ENCODE data around the gene RNH1. TPM values are rescaled to one million over a fixed set of nuclear protein-coding genes. Genes with fewer than 3 reads are reported as not detected.

RNH1 gene
- total RNA-seq, 1 experiment from 2014 or later, result 345 TPM

- BruUV-seq (replicated peaks), result no TSS peak
- DNase-seq (ENCODE audit: low read depth, low spot score), result no peak
- H3K36me3 ChIP-seq (ENCODE audit: control insufficient read depth, insufficient read depth, low read length), result no peaks in the 10 kb centered on the region
- in situ Hi-C loops (cut with HindIII; ENCODE audit: low pct_unique_long_range_greater_than_20kb, low sequenced_read_pairs), result no loop called here
- CTCF ChIA-PET, result no interaction called here
- H3K4me3 ChIP-seq (ENCODE audit: low read depth in 2 of 2, low read length in 2 of 2), result no peak overlapping the region
- H3K4me1 ChIP-seq (ENCODE audit: control insufficient read depth, insufficient read depth, low read length), result peaks cover 6% of the 10 kb centered on the region; the same call in 1 of the 2 replicates
- POLR2A ChIA-PET, result interaction anchor here (1.7 kb wide), 1 partner anchor 12 kb away, joined by 8 read pairs; no protein-coding TSS in a partner anchor
- H3K27me3 ChIP-seq (ENCODE audit: control insufficient read depth, insufficient read depth, low read length), result no peaks in the 10 kb centered on the region
- intact Hi-C loops (cut with micrococcal nuclease; ENCODE audit: unreplicated experiment), result no loop called here
- H3K27ac ChIP-seq (ENCODE audit: low read length), result no peak overlapping the region
- no peak for ATAC-seq
- TF ChIP-seq CTCF (IDR thresholded peaks at IDR 0.05), result no peak
- TF ChIP-seq POLR2AphosphoS5 (IDR thresholded peaks at IDR 0.05; ENCODE audit: low read depth, low read length), result no peak
- no peak for TF ChIP-seq SIN3A (IDR thresholded peaks at IDR 0.05; ENCODE audit: borderline replicate concordance, insufficient read depth, low read depth, low read length)
- no peak for TF ChIP-seq TCF7L2 (IDR thresholded peaks at IDR 0.05; ENCODE audit: low read depth, low read length)
- TF ChIP-seq REST (IDR thresholded peaks at IDR 0.05; ENCODE audit: insufficient read depth in 1 of 2, low read depth in 2 of 2, low read length in 1 of 2), result no peak
- H3K9me3 ChIP-seq (ENCODE audit: control insufficient read depth, insufficient read depth, low read depth, low read length), result peaks cover 3% of the 10 kb centered on the region; the same call in 1 of the 2 replicates
These were observed 14.2 kb upstream of the RNH1 start for GRCh38 chr11:521177-521688.

- in situ Hi-C loops (cut with HindIII; ENCODE audit: low pct_unique_long_range_greater_than_20kb, low sequenced_read_pairs), result no loop called here
- TF ChIP-seq REST (IDR thresholded peaks at IDR 0.05; ENCODE audit: insufficient read depth in 1 of 2, low read depth in 2 of 2, low read length in 1 of 2), result no peak
- TF ChIP-seq CTCF (IDR thresholded peaks at IDR 0.05), result no peak
- no peak for TF ChIP-seq SIN3A (IDR thresholded peaks at IDR 0.05; ENCODE audit: borderline replicate concordance, insufficient read depth, low read depth, low read length)
- no peak for TF ChIP-seq POLR2AphosphoS5 (IDR thresholded peaks at IDR 0.05; ENCODE audit: low read depth, low read length)
- TF ChIP-seq TCF7L2 (IDR thresholded peaks at IDR 0.05; ENCODE audit: low read depth, low read length), result no peak
- no peak for ATAC-seq
- no peak for DNase-seq (ENCODE audit: low read depth, low spot score)
- Histone ChIP-seq H3K4me3 (ENCODE audit: low read depth in 2 of 2, low read length in 2 of 2) (no peak overlapping the region), H3K27ac (ENCODE audit: low read length) (no peak overlapping the region), H3K4me1 (ENCODE audit: control insufficient read depth, insufficient read depth, low read length) (peaks cover 6% of the 10 kb centered on the region; the same call in 1 of the 2 replicates), H3K27me3 (ENCODE audit: control insufficient read depth, insufficient read depth, low read length) (no peaks in the 10 kb centered on the region), H3K9me3 (ENCODE audit: control insufficient read depth, insufficient read depth, low read depth, low read length) (peaks cover 3% of the 10 kb centered on the region; the same call in 1 of the 2 replicates), H3K36me3 (ENCODE audit: control insufficient read depth, insufficient read depth, low read length) (no peaks in the 10 kb centered on the region)
- POLR2A ChIA-PET, result interaction anchor here (1.7 kb wide), 1 partner anchor 12 kb away, joined by 8 read pairs; no protein-coding TSS in a partner anchor
- no TSS peak for BruUV-seq (replicated peaks)
- CTCF ChIA-PET, result no interaction called here
- intact Hi-C loops (cut with micrococcal nuclease; ENCODE audit: unreplicated experiment), result no loop called here
These were observed 13.6 kb upstream of the RNH1 start for GRCh38 chr11:520428-521176.

Data from Panc1 (cell line).